SKM-1 treated with dmso at 0.1 percent for 144 hours (cell line): Measurements from ENCODE around the gene F8.
"Not testable (repeated sequence)": the region's sequence is repeated elsewhere in the genome, so short reads cannot be mapped to it uniquely, and the experiment has no call there.

ENCODE experiments used
- DNase-seq: peaks from one replicate; lab custom pipeline; 2025; ENCODE audit not compliant: unreplicated experiment; lab: John Stamatoyannopoulos, UW

F8 gene

GRCh38 chrX:155031657-155032056 lies 9.1 kb upstream of the F8 start:
- no peak for DNase-seq

GRCh38 chrX:155028877-155029291 lies 6.4 kb upstream of the F8 start:
- no peak for DNase-seq

GRCh38 chrX:155028129-155028528 lies 5.6 kb upstream of the F8 start:
- DNase-seq, result no peak

- DNase-seq, result peak; percentile 8
These were observed 5.1 kb upstream of the F8 start for GRCh38 chrX:155027509-155028066.

- peak; percentile 78 for DNase-seq
These were observed 4.4 kb upstream of the F8 start, which contains the start of gene FUNDC2 for GRCh38 chrX:155026727-155027508. Gene FUNDC2, plus strand, starts transcription at chrX:155026844. Its CDS starts 95 bp downstream, at chrX:155026939.

GRCh38 chrX:155026420-155026726 lies 3.9 kb upstream of the F8 start:
- no peak for DNase-seq

GRCh38 chrX:155023907-155024833 lies 1.6 kb upstream of the F8 start:
- no peak for DNase-seq

GRCh38 chrX:155020591-155020990 lies 1.9 kb downstream of the F8 start:
- DNase-seq, result no peak

GRCh38 chrX:155009994-155010472 lies 12.5 kb downstream of the F8 start:
- DNase-seq, result no peak

- not testable (repeated sequence) for DNase-seq
These were observed 13.9 kb downstream of the F8 start for GRCh38 chrX:155008578-155008977.

- not testable (repeated sequence) for DNase-seq
These were observed 15.4 kb downstream of the F8 start for GRCh38 chrX:155006913-155007671.

- not testable (repeated sequence) for DNase-seq
These were observed 16.1 kb downstream of the F8 start for GRCh38 chrX:155006379-155006778.

GRCh38 chrX:155005190-155005589 lies 17.3 kb downstream of the F8 start:
- no peak for DNase-seq

- DNase-seq, result no peak
These were observed 20.6 kb downstream of the F8 start for GRCh38 chrX:155001873-155002272.

- DNase-seq, result no peak
These were observed 21.7 kb downstream of the F8 start for GRCh38 chrX:155000841-155001240.

- no peak for DNase-seq
These were observed 24.2 kb downstream of the F8 start for GRCh38 chrX:154998204-154998880.

- DNase-seq, result no peak
These were observed 31.0 kb downstream of the F8 start for GRCh38 chrX:154991476-154991875.

- no peak for DNase-seq
These were observed 31.5 kb downstream of the F8 start for GRCh38 chrX:154991039-154991438.

GRCh38 chrX:154990496-154990895 lies 32.0 kb downstream of the F8 start:
- no peak for DNase-seq

GRCh38 chrX:154988719-154989118 lies 33.8 kb downstream of the F8 start:
- no peak for DNase-seq
